GM18870 (cell line): ENCODE data around the gene ARFGAP1.

Experiments used
- ATAC-seq: cut with Tn5 transposase; IDR thresholded peaks from one replicate; pipeline ENCODE4 v1.9.1; 2021; ENCODE audit warnings: moderate library complexity; ENCODE audit not compliant: unreplicated experiment

The ARFGAP1 gene

GRCh38 chr20:63259734-63260460, 12.7 kb upstream of the ARFGAP1 start:
- no peak for ATAC-seq

GRCh38 chr20:63260521-63260920, 12.1 kb upstream of the ARFGAP1 start:
- no peak for ATAC-seq

- no peak for ATAC-seq
Measured at GRCh38 chr20:63261060-63261794, 11.4 kb upstream of the ARFGAP1 start.

- ATAC-seq: no peak
Measured at GRCh38 chr20:63261795-63262528, 10.7 kb upstream of the ARFGAP1 start.

- ATAC-seq: no peak
Measured at GRCh38 chr20:63262836-63263235, 9.8 kb upstream of the ARFGAP1 start.

- no peak for ATAC-seq
Measured at GRCh38 chr20:63264000-63264399, 8.6 kb upstream of the ARFGAP1 start.

- ATAC-seq: no peak
Measured at GRCh38 chr20:63264519-63264918, 8.1 kb upstream of the ARFGAP1 start.

GRCh38 chr20:63265891-63266515, 6.6 kb upstream of the ARFGAP1 start:
- no peak for ATAC-seq

- ATAC-seq: no peak
Measured at GRCh38 chr20:63267691-63268090, 4.9 kb upstream of the ARFGAP1 start.

GRCh38 chr20:63268256-63268655, 4.4 kb upstream of the ARFGAP1 start:
- no peak for ATAC-seq

- ATAC-seq: no peak
Measured at GRCh38 chr20:63268671-63269439, 3.8 kb upstream of the ARFGAP1 start.

- no peak for ATAC-seq
Measured at GRCh38 chr20:63269724-63270123, 2.9 kb upstream of the ARFGAP1 start.

GRCh38 chr20:63270606-63271325, 1.8 kb upstream of the ARFGAP1 start:
- no peak for ATAC-seq

GRCh38 chr20:63273059-63273579, 506 bp downstream of the ARFGAP1 start:
- ATAC-seq: no peak

- no peak for ATAC-seq
Measured at GRCh38 chr20:63273635-63274380, 1.2 kb downstream of the ARFGAP1 start.

GRCh38 chr20:63274381-63275228, 2.0 kb downstream of the ARFGAP1 start:
- ATAC-seq: no peak

- ATAC-seq: no peak
Measured at GRCh38 chr20:63275825-63276224, 3.2 kb downstream of the ARFGAP1 start.

GRCh38 chr20:63276956-63277355, 4.3 kb downstream of the ARFGAP1 start:
- no peak for ATAC-seq
